ENCODE data around the gene NOP58. TPM values are rescaled to one million over a fixed set of nuclear protein-coding genes. Genes with fewer than 3 reads are reported as not detected.
"Not testable (repeated sequence)": the region's sequence is repeated elsewhere in the genome, so short reads cannot be mapped to it uniquely, and the experiment has no call there.

Gene NOP58
- total RNA-seq: 10 to 100 TPM; 19.4 to 61.0 (median 41.6) TPM

DNA sequence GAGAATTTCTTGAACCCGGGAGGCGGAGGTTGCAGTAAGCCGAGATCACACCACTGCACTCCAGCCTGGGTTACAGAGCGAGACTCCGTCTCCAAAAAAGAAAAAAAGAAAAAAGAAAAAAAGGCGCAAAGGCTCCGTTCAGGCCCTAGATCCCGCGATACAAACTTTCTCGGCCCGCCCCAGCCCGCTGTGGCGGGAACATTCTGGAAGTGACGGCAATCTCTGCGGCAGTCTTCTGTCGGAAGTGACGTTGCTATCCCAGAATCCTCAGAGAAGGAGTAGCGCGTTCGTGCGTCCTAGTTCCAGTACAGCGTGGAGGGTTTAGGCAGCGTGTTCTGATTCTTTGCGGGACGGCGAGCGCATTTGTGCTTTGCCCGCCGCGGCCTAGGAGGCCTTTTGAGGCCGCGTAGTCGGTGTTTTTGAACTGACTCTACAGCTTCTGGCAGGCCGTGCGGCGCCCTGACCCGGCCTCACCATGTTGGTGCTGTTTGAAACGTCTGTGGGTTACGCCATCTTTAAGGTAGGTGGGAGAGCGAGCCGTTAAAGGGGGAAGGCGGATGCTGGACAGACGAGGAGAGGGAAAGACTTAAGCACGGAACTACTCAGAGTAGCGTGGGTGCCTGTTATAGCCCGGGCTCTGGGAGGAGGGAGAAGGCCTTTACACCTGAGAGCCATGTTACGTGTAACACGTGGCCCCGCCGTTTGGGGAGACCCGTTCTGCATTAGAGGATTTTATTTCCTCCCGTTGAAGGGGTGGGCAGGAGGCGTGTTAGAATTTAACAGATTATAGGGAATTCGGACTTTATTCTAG, at the start of gene NOP58:
TSS of gene NOP58 (plus strand) at position 297 of the 811 bp plus-strand sequence. CDS start at position 476, 179 bp downstream.
- Histone ChIP-seq H3K4me3 (peak within 1 kb of the TSS; percentile 81 to 92), H3K4me1 (peaks cover 0 to 39% (median 5%) of the 10 kb centered on the region in 3 donors), H3K36me3 (no peaks in the 10 kb centered on the region), H3K27me3 (no peaks in the 10 kb centered on the region), H3K27ac (peak within 1 kb of the TSS; percentile 88 to 95 (median 92)), H3K9me3 (no peaks in the 10 kb centered on the region)
- WGBS, 2 donors (ENCODE audit: low coverage in 1 of 2): 0% methylated on average over 19 to 29 of the region's 54 CpGs
- TF ChIP-seq POLR2A (IDR thresholded peaks at IDR 0.05): peak; percentile 94 to 96
- no peak for TF ChIP-seq CTCF (IDR thresholded peaks at IDR 0.05)
- TF ChIP-seq POLR2AphosphoS5 (IDR thresholded peaks at IDR 0.05): peak; percentile 100
- TF ChIP-seq EP300 (IDR thresholded peaks at IDR 0.05): no peak
- ATAC-seq: peak; percentile 99

DNA sequence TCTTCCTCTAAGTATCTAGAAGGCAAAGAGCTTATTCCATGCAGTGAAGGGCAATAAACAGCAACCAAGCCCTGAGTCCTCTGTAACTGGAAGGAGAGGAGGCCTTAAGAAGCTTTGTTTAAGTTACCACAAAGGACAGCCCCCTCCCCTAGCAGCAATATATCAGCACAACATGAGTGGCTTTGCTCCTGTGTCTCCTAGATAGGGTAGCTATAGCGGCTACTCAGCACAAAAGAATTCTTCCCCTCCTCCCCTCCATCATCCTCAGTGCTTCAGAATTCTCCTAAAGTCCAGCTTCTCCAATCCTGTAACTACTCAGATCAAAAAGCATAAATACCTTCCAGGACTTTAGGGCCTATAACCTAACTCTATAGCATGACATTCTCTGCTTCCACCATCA, 43.7 kb upstream of the NOP58 start:
- TF ChIP-seq CTCF (IDR thresholded peaks at IDR 0.05) (no peak), EP300 (IDR thresholded peaks at IDR 0.05) (no peak), POLR2A (IDR thresholded peaks at IDR 0.05) (no peak), POLR2AphosphoS5 (IDR thresholded peaks at IDR 0.05) (no peak)
- Histone ChIP-seq H3K9me3 (no peaks in the 10 kb centered on the region), H3K27me3 (no peaks in the 10 kb centered on the region), H3K27ac (no peak overlapping the region), H3K4me1 (peaks cover 0 to 40% (median 3%) of the 10 kb centered on the region in 3 donors), H3K36me3 (peaks cover 0 to 48% of the 10 kb centered on the region in 2 donors), H3K4me3 (no peak overlapping the region)
- no peak for ATAC-seq
- WGBS, 2 donors (ENCODE audit: low coverage in 1 of 2): 71 to 100% methylated on average over 1 of the region's 1 CpG

- H3K27ac ChIP-seq: peak overlapping the region; percentile 87 to 97 (median 94)
- no peaks in the 10 kb centered on the region for H3K36me3 ChIP-seq
- WGBS, 2 donors (ENCODE audit: low coverage in 1 of 2): 0% methylated on average over 2 to 3 of the region's 30 CpGs
- no peaks in the 10 kb centered on the region for H3K9me3 ChIP-seq
- peak; percentile 66 for ATAC-seq
- no peaks in the 10 kb centered on the region for H3K27me3 ChIP-seq
- H3K4me3 ChIP-seq: peak overlapping the region; percentile 96 to 99
- H3K4me1 ChIP-seq: peaks cover 0 to 47% (median 24%) of the 10 kb centered on the region in 3 donors
- TF ChIP-seq CTCF (IDR thresholded peaks at IDR 0.05) (no peak), POLR2AphosphoS5 (IDR thresholded peaks at IDR 0.05) (no peak), EP300 (IDR thresholded peaks at IDR 0.05) (no peak)
These were observed 27.8 kb upstream of the NOP58 start for GRCh38 chr2:202237787-202238233.

DNA sequence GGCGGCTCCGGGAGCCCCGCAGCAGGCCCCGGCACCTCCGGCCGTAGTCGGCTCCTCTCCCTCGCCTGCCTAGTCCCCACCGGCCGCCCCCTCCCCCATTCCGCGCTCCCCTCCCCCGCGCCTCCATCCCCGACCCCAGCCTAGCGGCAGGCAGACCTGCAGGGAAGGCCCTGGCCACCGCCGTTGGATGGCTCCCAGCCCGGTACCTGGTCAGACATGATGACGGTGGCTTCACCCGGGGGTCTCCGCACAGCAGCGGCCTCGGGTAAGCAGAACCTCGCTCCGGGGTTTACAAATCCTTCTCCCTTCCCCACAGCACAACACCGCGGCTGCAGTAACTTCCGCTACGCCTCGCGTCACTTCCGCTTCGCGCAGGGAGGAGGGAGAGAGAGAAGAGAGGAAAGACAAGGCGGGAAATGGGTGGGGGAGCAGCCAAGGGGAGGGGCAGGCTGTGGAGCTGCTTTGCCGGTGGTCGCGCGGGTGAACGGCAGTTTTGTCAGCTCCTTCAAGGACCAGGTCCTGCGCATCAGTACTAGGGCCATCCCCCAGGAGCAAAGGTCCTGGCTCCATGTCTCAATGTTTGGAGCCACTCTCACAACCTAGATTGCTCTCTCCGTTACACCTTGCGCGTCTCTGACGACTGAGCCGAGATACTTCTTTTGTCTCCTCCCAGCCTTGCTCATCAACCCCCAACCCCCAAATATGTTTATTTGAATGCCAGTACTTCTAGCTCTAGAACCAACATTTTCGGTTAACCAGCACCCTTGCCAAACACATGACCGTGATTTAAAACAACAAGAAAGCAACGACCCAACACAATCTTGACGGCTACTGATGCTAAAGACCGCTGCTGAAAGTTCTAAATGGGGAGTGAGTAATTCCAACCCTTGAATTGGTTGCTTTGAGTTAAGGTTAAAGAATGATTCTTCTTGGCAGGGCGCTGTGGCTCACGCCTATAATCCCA, 27.0 kb upstream of the NOP58 start, which contains the start of gene SUMO1:
TSS of gene SUMO1 (minus strand) at position 364 of the 964 bp plus-strand sequence. CDS start at position 218, 146 bp downstream.
- peaks cover 0 to 40% (median 20%) of the 10 kb centered on the region in 3 donors for H3K4me1 ChIP-seq
- peak; percentile 95 for ATAC-seq
- no peaks in the 10 kb centered on the region for H3K36me3 ChIP-seq
- H3K27me3 ChIP-seq: no peaks in the 10 kb centered on the region
- peak within 1 kb of the TSS; percentile 96 to 99 for H3K4me3 ChIP-seq
- WGBS, 2 donors (ENCODE audit: low coverage in 1 of 2): 1 to 10% methylated on average over 12 to 16 of the region's 54 CpGs
- no peaks in the 10 kb centered on the region for H3K9me3 ChIP-seq
- peak within 1 kb of the TSS; percentile 87 to 97 (median 94) for H3K27ac ChIP-seq
- peak; percentile 45 to 49 for TF ChIP-seq POLR2A (IDR thresholded peaks at IDR 0.05)
- no peak for TF ChIP-seq CTCF (IDR thresholded peaks at IDR 0.05)
- TF ChIP-seq POLR2AphosphoS5 (IDR thresholded peaks at IDR 0.05): peak; percentile 78
- TF ChIP-seq EP300 (IDR thresholded peaks at IDR 0.05): no peak

DNA sequence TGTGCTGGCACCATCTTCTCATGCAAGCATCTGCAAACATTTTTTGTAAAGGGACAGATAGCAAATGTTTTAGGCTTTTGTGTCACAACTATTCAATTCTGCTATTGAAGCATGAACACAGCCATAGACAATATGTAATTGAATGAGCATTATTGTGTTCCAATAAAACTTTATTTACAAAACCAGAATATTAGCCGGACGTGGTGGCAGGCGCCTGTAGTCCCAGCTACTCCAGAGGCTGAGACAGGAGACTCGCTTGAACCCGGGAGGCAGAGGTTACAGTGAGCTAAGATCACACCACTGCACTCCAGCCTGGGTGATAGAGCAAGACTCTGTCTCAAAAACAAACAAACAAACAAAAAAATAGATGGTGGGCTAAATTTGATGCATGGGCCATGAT, 17.9 kb upstream of the NOP58 start:
- WGBS, 2 donors (ENCODE audit: low coverage in 1 of 2): 97% methylated on average over 5 of the region's 5 CpGs; no CpG with 5 or more reads in 1 of the 2 donors

More for the DNA sequence above, 17.9 kb upstream of the NOP58 start:
- not testable (repeated sequence) for H3K27me3 ChIP-seq, H3K4me3 ChIP-seq, H3K27ac ChIP-seq, ATAC-seq, H3K4me1 ChIP-seq, H3K36me3 ChIP-seq, H3K9me3 ChIP-seq
